22Rv1 (cell line): ENCODE results near the gene TSR1.

Experiments used
- CTCF ChIP-seq: fragments of 450-650 bp; IDR thresholded peaks from 2 replicates; pipeline ENCODE4 v1.5.1; 2017; ENCODE audit warnings: mild to moderate bottlenecking
- ZFX ChIP-seq: fragments of 450-650 bp; IDR thresholded peaks from 2 replicates; pipeline ENCODE4 v1.6.1; 2017; ENCODE audit warnings: antibody characterized with exemption, borderline replicate concordance

GRCh38 chr17:2283302-2283701 is 53.0 kb downstream of the TSR1 start:
- TF ChIP-seq CTCF: no peak
- TF ChIP-seq ZFX: no peak
